HG03064 (cell line): Measurements from ENCODE around the gene GJB4.
"Not testable (repeated sequence)": the region's sequence is repeated elsewhere in the genome, so short reads cannot be mapped to it uniquely, and the experiment has no call there.

ENCODE experiments used
- ATAC-seq: cut with Tn5 transposase; IDR thresholded peaks from one replicate; pipeline ENCODE4 v1.9.1; 2021; ENCODE audit warnings: low read depth; ENCODE audit not compliant: unreplicated experiment

Gene GJB4

DNA sequence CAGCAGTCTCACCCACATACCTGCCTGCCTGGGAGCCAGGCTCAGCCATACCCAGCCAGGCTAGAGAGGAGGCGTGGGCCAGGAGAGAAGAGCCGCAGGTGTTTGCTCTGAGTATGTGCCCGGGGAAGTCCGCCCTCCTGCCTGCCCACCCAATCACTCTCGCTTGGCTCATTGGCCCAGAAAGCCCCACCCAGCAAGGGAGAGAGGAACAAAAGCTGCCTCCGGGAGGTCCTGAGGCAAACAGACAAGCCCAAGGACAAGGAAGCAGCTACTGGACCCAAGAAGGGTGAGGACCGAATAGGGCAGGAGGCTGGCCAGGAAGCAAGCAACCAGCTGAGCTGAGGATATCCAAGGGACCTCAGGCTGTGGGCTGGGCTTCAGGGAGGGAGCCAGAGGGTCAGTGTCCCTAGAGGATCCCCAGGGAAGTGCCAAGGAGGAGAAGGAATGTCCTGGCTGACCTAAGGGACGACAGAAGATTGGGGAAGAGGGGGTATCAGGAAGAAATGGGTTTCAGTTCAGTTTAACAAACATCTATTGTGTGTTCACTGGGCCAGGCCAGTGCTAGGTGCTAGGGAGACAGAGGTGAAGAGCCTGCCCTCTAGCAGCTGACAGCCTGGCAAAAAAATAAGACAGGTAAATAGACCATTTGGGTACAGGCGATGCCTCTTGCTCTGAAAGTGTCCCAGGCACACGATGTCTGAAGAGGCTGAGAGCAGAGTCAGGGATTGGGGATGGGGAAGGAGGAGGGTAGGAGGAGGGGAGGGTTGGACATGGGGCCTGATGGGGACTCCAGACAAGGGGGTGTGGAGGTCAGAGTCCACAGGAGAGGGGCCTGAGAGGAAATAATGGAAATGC lies at the start of gene GJB4:
GJB4 (plus strand) TSS at position 238 of the 855 bp plus-strand sequence. CDS start 1,515 bp downstream, outside the sequence.
- no peak for ATAC-seq

GRCh38 chr1:34710812-34711211 lies 48.7 kb upstream of the GJB4 start:
- no peak for ATAC-seq

DNA sequence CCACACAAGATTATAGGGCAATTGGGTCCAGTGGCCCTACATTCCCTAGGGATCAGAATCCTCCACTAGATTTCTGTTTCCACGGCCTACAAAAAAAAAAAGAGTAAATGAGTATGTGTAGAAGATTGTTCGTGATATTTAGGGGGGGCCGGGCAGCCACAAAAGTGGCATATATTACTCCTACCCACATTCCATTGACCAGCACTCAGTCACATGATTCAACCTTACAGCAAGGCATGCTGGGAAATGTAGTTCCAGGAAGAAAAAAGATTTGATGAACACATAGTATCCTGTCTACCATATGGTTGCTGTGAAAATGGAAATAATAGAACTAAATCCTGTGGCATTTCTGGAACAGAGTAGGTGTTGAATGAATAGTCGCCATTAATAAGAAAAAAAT lies 48.1 kb upstream of the GJB4 start:
- no peak for ATAC-seq

GRCh38 chr1:34712007-34712688 lies 47.4 kb upstream of the GJB4 start:
- no peak for ATAC-seq

DNA sequence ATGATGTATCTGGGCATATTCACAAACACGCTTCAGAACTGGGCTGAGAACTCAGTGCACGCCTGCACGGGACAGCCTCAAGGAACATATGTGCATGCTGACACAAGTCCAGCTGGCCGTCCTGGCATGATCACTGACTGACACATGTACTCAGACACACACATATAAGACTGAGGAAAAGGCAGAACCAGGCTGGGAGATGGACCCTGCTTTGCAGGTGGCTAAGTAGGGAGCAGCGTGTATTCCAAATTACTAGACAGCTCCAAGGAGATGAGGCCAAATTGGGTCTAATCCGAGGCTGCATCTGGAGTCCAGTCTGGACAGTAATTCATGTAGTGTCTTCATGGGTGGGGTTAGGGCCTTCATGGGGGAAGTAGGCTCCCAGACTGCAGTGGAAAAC lies 46.1 kb upstream of the GJB4 start:
- ATAC-seq, result no peak

GRCh38 chr1:34714386-34714785 lies 45.2 kb upstream of the GJB4 start:
- no peak for ATAC-seq

- ATAC-seq, result no peak
These were observed 44.4 kb upstream of the GJB4 start for GRCh38 chr1:34715139-34715538.

DNA sequence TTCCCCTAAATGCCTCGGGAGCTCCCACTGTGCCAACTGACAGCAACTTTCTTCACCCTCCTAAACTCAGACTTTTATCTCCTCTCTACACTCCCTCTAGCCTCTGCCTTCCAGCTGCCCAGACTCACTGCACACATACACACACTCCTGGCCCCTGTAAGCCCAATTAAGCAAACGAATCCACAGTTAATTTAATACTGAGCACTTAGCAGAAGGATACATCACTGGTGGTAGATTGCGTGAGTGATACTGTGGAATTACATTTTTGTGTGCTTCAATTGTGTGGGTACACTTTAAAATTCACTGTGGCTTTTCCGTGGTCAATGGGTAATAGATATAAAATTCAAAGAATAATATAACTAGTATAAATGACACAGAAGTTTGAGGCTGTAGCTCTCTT lies 38.3 kb upstream of the GJB4 start:
- ATAC-seq, result no peak

DNA sequence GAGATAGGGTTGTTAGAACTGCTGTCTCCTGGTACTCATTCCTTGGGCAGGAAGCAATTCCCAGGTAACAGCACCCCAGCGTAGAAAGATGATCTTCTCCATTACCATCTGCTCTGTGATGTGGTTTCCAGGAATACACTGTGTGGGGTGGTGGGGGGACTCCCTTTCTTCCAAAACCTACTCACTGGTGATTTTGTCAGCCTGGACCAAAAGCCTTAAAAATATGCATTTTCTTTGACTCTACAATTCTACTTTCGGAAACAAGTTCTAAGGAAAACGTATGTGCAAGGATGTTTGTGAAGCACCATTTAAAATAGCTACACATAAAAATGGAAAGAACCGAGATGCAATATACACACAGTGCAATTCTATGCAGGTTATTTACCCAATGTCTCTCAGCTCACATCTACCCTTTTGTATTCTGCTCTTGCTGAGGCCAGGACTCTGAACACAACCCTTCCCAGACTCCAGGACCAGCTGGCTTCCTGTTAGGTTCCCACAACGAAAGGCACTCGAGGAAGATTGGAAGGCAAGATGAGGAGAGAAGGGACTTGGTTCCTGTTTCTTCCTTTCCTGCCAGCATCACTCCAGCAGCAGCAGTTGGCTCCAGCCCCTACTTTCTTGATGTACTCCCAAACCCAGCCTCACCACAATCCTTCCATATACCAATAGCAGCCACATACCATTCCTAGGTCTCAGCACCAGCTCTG lies 37.7 kb upstream of the GJB4 start:
- no peak for ATAC-seq

- ATAC-seq, result no peak
These were observed 32.7 kb upstream of the GJB4 start for GRCh38 chr1:34726861-34727260.

- no peak for ATAC-seq
These were observed 29.1 kb upstream of the GJB4 start for GRCh38 chr1:34730485-34730884.

GRCh38 chr1:34732831-34733230 lies 26.7 kb upstream of the GJB4 start:
- ATAC-seq, result not testable (repeated sequence)

GRCh38 chr1:34736692-34737091 lies 22.8 kb upstream of the GJB4 start:
- no peak for ATAC-seq

DNA sequence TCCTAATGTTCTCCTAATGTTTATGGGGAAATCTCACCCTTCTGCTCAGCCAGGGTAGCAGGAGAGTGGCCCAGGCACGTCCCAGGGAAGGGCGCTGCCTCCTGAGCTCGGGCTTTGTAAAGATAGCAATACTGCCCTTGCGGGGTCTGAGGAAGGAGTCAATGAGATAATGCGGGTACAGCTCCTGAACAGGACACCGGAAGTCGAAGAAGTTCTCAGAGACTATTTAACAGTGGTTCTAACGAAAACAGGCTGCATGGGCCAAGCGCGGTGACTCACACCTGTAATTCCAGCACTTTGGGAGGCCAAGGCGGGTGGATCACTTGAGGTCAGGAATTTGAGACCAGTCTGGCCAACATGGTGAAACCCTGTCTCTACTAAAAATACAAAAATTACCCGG lies 22.3 kb upstream of the GJB4 start:
- not testable (repeated sequence) for ATAC-seq

DNA sequence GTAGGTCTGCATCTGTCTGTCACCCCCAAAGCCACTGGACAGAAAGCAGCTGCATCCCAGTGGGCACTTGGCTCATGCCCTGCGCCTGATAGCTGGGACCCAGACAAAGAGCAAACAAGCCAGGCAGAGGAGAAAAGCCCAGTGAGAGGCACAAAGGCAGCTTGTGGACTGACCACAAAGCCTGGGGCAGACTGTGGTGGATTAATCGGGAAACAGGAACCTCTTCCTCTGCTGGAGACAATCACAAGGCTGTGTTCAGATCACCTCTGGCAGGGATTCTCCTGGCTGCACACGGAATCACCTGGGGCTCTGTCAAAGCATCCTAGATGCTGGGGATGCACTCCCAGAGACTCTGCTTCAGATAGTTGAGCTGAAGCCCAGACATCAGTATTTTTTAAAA lies 19.9 kb upstream of the GJB4 start:
- ATAC-seq, result no peak

DNA sequence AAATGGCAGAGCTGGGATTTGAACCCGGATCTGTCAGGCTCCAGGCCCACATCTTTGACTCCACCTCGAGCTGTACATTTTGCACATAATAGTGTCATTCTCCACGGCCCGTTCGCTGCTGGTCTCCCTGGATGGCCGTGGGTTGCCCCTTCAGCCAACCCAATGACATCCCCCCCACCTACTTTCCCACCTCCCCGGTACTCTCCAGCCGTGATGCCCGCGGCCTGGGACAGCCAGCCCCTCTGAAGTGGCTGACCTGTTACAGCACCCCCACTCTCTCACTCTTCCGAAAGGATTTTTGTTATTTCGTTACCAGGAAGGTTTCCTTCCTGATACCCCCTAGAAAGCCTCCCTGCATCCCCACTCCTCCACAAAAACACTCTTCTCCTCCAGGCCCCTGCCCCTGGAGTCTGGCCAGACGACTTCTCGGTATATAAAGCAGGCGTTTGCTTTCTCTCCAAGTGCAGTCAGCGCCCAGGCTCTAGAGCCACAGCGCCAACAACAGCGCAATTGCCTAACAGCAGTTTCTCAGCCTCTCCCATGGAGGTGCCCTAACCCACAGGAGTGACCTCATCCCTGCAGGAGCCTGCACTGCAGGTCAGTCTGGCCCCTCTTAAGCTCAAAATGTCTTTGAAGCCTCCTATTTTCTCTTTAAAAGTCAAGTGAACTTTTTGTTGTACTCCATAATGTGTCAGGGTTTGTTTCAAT lies 19.2 kb upstream of the GJB4 start:
- no peak for ATAC-seq

DNA sequence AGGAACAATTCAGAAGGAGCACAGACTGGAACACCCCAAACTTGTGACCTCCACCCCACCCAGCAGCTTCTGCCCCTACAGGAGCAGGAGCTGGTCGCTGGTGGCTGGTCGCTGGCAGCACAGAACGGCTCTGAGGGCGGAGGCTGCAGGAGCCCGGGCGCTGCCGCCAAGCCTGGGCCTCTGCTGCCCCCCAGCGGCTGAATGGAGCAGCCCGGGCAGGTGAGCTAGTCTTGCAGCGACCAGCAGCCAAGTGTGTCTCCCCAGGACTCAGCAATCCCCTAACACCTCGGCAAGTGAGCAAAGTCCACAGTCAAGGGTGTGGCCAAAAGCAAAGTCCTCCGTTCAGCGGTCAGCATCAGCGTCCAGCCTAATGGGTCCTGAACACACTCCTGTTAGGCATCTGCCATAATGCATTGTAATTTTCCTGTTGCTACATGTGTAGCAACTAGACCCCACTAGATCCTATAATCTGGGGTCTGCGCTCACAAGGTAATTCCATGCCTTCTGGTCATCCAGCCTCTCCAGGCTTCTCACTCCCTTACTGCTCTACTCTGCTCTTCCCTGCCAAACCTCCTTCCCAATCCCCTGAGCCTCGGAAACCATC lies 16.8 kb upstream of the GJB4 start:
- no peak for ATAC-seq

DNA sequence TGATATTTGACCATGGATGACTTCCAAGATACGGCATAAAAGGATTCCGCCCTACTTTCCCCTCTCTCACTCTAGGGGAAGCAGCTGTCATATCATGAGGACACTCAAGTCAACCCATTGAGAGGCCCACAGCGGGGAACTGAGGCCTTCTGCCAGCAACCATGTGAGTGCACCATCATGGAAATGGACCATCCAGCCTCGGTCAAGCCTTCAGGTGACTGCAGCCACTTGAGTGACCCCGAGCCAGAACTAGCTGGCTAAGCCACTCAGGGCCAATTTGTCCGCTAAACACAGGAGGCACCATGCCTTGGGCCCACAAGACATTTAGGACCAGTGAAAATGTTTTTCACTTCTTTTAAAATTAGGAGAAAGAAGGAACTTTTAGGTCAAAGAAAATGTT lies 15.8 kb upstream of the GJB4 start:
- no peak for ATAC-seq

DNA sequence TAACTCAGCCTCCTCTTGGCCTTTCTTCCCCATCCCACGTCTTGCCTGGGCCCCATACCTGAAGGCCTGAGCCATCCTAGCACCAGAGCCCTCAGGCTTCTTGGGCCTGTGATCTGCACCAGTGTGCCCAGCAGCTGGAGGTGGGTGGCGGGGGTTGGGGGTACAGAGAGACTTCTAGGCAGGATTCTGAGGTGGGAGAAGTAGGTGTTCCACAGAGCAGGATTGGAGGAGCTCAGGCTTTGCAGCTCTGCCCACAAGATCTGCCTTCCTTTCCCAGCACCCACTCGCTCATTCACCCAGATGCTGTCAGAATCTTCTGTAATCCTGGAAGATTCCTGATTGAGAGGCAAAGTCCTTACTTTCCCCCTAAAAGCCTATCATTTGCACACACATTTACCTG lies 14.7 kb upstream of the GJB4 start:
- ATAC-seq, result no peak

- no peak for ATAC-seq
These were observed 13.9 kb upstream of the GJB4 start for GRCh38 chr1:34745666-34746065.
